K562 (cell line): ENCODE measurements around the gene NR3C2.

Source experiments
- CHD2 ChIP-seq: IDR thresholded peaks from 2 replicates; pipeline ENCODE4 v1.6.1; 2011; ENCODE audit warnings: low read depth, low read length
- FIP1L1 ChIP-seq: fragments of 200-400 bp; formaldehyde crosslinking; IDR thresholded peaks from 2 replicates; pipeline ENCODE4 v1.6.1; 2018; ENCODE audit warnings: mild to moderate bottlenecking, low read depth, low read length; ENCODE audit not compliant: poor library complexity, severe bottlenecking
- HNRNPK ChIP-seq: fragments of 200-400 bp; formaldehyde crosslinking; IDR thresholded peaks from one replicate; pipeline ENCODE4 v1.6.1; 2018; ENCODE audit warnings: mild to moderate bottlenecking, low read depth, low read length; ENCODE audit not compliant: poor library complexity, severe bottlenecking
- MXI1 ChIP-seq: IDR thresholded peaks from 2 replicates; pipeline ENCODE4 v1.6.1; 2011; ENCODE audit warnings: low read depth, mild to moderate bottlenecking, improper control_type of control experiment, low read length
- NFIC ChIP-seq: fragments of 450-650 bp; IDR thresholded peaks from 2 replicates; pipeline ENCODE4 v1.6.1; 2017; ENCODE audit warnings: mild to moderate bottlenecking, inconsistent platforms
- NFXL1 ChIP-seq: fragments of 450-650 bp; formaldehyde crosslinking; IDR thresholded peaks from 2 replicates; pipeline ENCODE4 v1.4.0; 2021; ENCODE audit warnings: mild to moderate bottlenecking
- SIN3A ChIP-seq, 2 experiments: fragments of 150-350 bp in 1 of 2; IDR thresholded peaks; 2 replicates each; pipeline ENCODE4 v1.6.1; 2011 to 2016; ENCODE audit warnings: borderline replicate concordance in 2 of 2, low read depth in 2 of 2, low read length in 2 of 2, mild to moderate bottlenecking in 2 of 2, moderate library complexity in 2 of 2; ENCODE audit not compliant: control insufficient read depth in 1 of 2
- SMAD1 ChIP-seq: fragments of 150-350 bp; IDR thresholded peaks from 2 replicates; pipeline ENCODE4 v1.6.1; 2014; ENCODE audit warnings: low read length, low read depth; ENCODE audit not compliant: partially characterized antibody
- ZNF766 ChIP-seq: fragments of 200-800 bp; sonication (Bioruptor generic); conservative IDR thresholded peaks from 2 replicates; pipeline ENCODE4 v1.6.1; 2016; ENCODE audit warnings: missing genetic modification characterization, missing compliant biosample characterization
- TF ChIP-seq, protein P1 (sequence below), 2 experiments: fragments of 200-800 bp in 1 of 2; sonication (Bioruptor generic) in 1 of 2; sonication (generic) in 1 of 2; formaldehyde crosslinking in 1 of 2; IDR thresholded peaks in 1 of 2; conservative IDR thresholded peaks in 1 of 2; 2 replicates each; pipeline versions ENCODE4 v1.5.0 to v1.6.1; 2016 to 2020; ENCODE audit warnings: missing compliant biosample characterization in 1 of 2, missing genetic modification characterization in 1 of 2, missing genetic modification reagents in 1 of 2
- TF ChIP-seq, protein P2 (sequence below): fragments of 250-450 bp; sonication (Bioruptor Pico); IDR thresholded peaks from 2 replicates; pipeline ENCODE4 v1.5.0; 2022; ENCODE audit warnings: mild to moderate bottlenecking
- TF ChIP-seq, protein P3 (sequence below): fragments of 250-450 bp; sonication (Bioruptor Pico); IDR thresholded peaks from 2 replicates; pipeline ENCODE4 v1.4.0; 2020; ENCODE audit warnings: mild to moderate bottlenecking
- TF ChIP-seq, protein P4 (sequence below), 3 experiments: IDR thresholded peaks in 2 of 3; conservative IDR thresholded peaks in 1 of 3; 2 replicates each; pipeline ENCODE4 v1.5.1; 2011 to 2012; ENCODE audit warnings: low read length in 3 of 3, mild to moderate bottlenecking in 3 of 3, control low read depth in 2 of 3, improper control_type of control experiment in 1 of 3, inconsistent platforms in 1 of 3, low read depth in 1 of 3, mixed read lengths in 1 of 3, moderate library complexity in 1 of 3; ENCODE audit not compliant: insufficient read depth in 2 of 3

DNA sequence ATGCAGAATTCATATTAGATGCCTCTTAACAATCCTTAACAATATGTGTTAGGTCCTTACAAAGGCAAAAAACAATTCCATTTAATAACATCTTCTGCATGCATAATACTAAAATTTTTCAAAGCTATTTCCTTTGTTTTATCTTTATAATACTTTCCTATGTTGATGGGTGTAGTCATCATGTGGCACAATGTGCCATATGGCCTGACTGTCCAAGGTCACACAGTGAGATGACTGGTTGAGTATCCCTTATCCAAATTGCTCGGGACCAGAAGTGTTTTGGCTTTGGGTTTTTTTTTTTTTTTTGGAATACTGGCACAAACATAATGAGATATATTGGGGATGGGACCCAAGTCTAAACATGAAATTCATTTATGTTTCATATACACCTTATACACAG lies 77.7 kb downstream of the NR3C2 start:
- TF ChIP-seq, protein P1, sequence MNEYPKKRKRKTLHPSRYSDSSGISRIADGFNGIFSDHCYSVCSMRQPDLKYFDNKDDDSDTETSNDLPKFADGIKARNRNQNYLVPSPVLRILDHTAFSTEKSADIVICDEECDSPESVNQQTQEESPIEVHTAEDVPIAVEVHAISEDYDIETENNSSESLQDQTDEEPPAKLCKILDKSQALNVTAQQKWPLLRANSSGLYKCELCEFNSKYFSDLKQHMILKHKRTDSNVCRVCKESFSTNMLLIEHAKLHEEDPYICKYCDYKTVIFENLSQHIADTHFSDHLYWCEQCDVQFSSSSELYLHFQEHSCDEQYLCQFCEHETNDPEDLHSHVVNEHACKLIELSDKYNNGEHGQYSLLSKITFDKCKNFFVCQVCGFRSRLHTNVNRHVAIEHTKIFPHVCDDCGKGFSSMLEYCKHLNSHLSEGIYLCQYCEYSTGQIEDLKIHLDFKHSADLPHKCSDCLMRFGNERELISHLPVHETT (CRISPR knock-in tag; conservative IDR thresholded peaks at IDR 0.05 in 1 of 2, IDR thresholded peaks at IDR 0.05 in 1 of 2) = no peak
- TF ChIP-seq SIN3A (IDR thresholded peaks at IDR 0.05; ENCODE audit: borderline replicate concordance in 2 of 2, control insufficient read depth in 1 of 2, low read depth in 2 of 2, low read length in 2 of 2) = no peak
- no peak for TF ChIP-seq FIP1L1
- TF ChIP-seq, protein P2, sequence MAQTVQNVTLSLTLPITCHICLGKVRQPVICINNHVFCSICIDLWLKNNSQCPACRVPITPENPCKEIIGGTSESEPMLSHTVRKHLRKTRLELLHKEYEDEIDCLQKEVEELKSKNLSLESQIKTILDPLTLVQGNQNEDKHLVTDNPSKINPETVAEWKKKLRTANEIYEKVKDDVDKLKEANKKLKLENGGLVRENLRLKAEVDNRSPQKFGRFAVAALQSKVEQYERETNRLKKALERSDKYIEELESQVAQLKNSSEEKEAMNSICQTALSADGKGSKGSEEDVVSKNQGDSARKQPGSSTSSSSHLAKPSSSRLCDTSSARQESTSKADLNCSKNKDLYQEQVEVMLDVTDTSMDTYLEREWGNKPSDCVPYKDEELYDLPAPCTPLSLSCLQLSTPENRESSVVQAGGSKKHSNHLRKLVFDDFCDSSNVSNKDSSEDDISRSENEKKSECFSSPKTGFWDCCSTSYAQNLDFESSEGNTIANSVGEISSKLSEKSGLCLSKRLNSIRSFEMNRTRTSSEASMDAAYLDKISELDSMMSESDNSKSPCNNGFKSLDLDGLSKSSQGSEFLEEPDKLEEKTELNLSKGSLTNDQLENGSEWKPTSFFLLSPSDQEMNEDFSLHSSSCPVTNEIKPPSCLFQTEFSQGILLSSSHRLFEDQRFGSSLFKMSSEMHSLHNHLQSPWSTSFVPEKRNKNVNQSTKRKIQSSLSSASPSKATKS (CRISPR knock-in tag) = no peak
- no peak for TF ChIP-seq NFIC
- TF ChIP-seq, protein P3, sequence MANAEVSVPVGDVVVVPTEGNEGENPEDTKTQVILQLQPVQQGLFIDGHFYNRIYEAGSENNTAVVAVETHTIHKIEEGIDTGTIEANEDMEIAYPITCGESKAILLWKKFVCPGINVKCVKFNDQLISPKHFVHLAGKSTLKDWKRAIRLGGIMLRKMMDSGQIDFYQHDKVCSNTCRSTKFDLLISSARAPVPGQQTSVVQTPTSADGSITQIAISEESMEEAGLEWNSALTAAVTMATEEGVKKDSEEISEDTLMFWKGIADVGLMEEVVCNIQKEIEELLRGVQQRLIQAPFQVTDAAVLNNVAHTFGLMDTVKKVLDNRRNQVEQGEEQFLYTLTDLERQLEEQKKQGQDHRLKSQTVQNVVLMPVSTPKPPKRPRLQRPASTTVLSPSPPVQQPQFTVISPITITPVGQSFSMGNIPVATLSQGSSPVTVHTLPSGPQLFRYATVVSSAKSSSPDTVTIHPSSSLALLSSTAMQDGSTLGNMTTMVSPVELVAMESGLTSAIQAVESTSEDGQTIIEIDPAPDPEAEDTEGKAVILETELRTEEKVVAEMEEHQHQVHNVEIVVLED (CRISPR knock-in tag) = no peak
- no peak for TF ChIP-seq MXI1
- TF ChIP-seq CHD2 = no peak
- TF ChIP-seq NFXL1 (CRISPR knock-in tag) = no peak
- no peak for TF ChIP-seq HNRNPK
- TF ChIP-seq, protein P4, sequence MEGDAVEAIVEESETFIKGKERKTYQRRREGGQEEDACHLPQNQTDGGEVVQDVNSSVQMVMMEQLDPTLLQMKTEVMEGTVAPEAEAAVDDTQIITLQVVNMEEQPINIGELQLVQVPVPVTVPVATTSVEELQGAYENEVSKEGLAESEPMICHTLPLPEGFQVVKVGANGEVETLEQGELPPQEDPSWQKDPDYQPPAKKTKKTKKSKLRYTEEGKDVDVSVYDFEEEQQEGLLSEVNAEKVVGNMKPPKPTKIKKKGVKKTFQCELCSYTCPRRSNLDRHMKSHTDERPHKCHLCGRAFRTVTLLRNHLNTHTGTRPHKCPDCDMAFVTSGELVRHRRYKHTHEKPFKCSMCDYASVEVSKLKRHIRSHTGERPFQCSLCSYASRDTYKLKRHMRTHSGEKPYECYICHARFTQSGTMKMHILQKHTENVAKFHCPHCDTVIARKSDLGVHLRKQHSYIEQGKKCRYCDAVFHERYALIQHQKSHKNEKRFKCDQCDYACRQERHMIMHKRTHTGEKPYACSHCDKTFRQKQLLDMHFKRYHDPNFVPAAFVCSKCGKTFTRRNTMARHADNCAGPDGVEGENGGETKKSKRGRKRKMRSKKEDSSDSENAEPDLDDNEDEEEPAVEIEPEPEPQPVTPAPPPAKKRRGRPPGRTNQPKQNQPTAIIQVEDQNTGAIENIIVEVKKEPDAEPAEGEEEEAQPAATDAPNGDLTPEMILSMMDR (IDR thresholded peaks at IDR 0.05 in 2 of 3, conservative IDR thresholded peaks at IDR 0.05 in 1 of 3; ENCODE audit: insufficient read depth in 2 of 3, low read depth in 1 of 3, low read length in 3 of 3) = no peak
- no peak for TF ChIP-seq SMAD1
- TF ChIP-seq ZNF766 = no peak
